GM10266 (cell line): ENCODE measurements around the gene PRRX1.

Experiments
- DNase-seq: peaks from one replicate; pipeline ENCODE4 v3.0.0; 2012; ENCODE audit errors: extremely low spot score
- CTCF ChIP-seq: IDR thresholded peaks from 2 replicates; pipeline ENCODE4 v1.5.1; 2012; ENCODE audit warnings: mild to moderate bottlenecking, low read depth; ENCODE audit not compliant: control insufficient read depth, insufficient read depth; ENCODE audit errors: missing control alignments

The PRRX1 gene

GRCh38 chr1:170707959-170708655, 44.2 kb downstream of the PRRX1 start:
- TF ChIP-seq CTCF: no peak
- DNase-seq: no peak

- no peak for TF ChIP-seq CTCF
- DNase-seq: no peak
These were observed 47.8 kb downstream of the PRRX1 start for GRCh38 chr1:170711682-170712081.

- DNase-seq: no peak
These were observed 50.2 kb downstream of the PRRX1 start for GRCh38 chr1:170714163-170714562.

GRCh38 chr1:170714938-170715337, 51.0 kb downstream of the PRRX1 start:
- no peak for TF ChIP-seq CTCF

More at GRCh38 chr1:170714163-170714562, 50.2 kb downstream of the PRRX1 start:
- no peak for TF ChIP-seq CTCF

GRCh38 chr1:170716835-170717429, 53.0 kb downstream of the PRRX1 start:
- DNase-seq: no peak
- no peak for TF ChIP-seq CTCF

More at GRCh38 chr1:170714938-170715337, 51.0 kb downstream of the PRRX1 start:
- no peak for DNase-seq

GRCh38 chr1:170720661-170721060, 56.7 kb downstream of the PRRX1 start:
- DNase-seq: no peak
- no peak for TF ChIP-seq CTCF

- DNase-seq: no peak
- TF ChIP-seq CTCF: no peak
These were observed 57.7 kb downstream of the PRRX1 start for GRCh38 chr1:170721621-170722020.
